IMR-90 (cell line): ENCODE measurements around the gene TMEM141. TPM values are rescaled to one million over a fixed set of nuclear protein-coding genes. Genes with fewer than 3 reads are reported as not detected.

ENCODE experiments used
- ATAC-seq: fragments of 200-7000 bp; cut with Tn5 transposase; 2 replicates; pipeline ENCODE4 v1.9.1; 2020; ENCODE audit warnings: low read depth, mild to moderate bottlenecking, moderate library complexity
- BruUV-seq: library from RNA; stranded (reverse); fragments of 400-500 nt; replicated peaks from 2 replicates; lab custom pipeline; 2021; lab: Mats Ljungman, UMichigan
- CTCF ChIA-PET: fragments of 300-600 bp; formaldehyde crosslinking; extraction: SDS; loops from one replicate; lab custom pipeline; 2021; ENCODE audit warnings: antibody characterized with exemption; lab: Yijun Ruan, JAX
- POLR2A ChIA-PET: fragments of 300-600 bp; sonication (Branson Sonifier 250); formaldehyde crosslinking; loops from one replicate; lab custom pipeline; 2022; ENCODE audit warnings: antibody characterized with exemption; ENCODE audit not compliant: unreplicated experiment; lab: Charles Lee
- DNase-seq: peaks from one replicate; pipeline ENCODE4 v3.0.0; 2013
- H2AFZ ChIP-seq: replicated peaks from 2 replicates; pipeline ENCODE3; 2013; ENCODE audit warnings: low read length, mild to moderate bottlenecking; ENCODE audit not compliant: poor library complexity
- H2AK5ac ChIP-seq: 2 replicates; pipeline ENCODE4 v1.6.1; 2013; ENCODE audit warnings: low read depth, low read length, inconsistent platforms
- H2AK9ac ChIP-seq: replicated peaks from 2 replicates; pipeline ENCODE3; 2013; ENCODE audit warnings: mild to moderate bottlenecking, low read depth, low read length, moderate library complexity; ENCODE audit not compliant: poor library complexity
- H2BK120ac ChIP-seq: 2 replicates; pipeline ENCODE4 v1.6.1; 2013; ENCODE audit warnings: low read depth, low read length, inconsistent platforms
- H2BK15ac ChIP-seq: 3 replicates; pipeline ENCODE4 v1.6.1; 2013; ENCODE audit warnings: low read depth, low read length, inconsistent platforms
- H2BK20ac ChIP-seq: 2 replicates; pipeline ENCODE4 v1.6.1; 2013; ENCODE audit warnings: low read depth, mild to moderate bottlenecking, inconsistent platforms, low read length, moderate library complexity
- H2BK5ac ChIP-seq: 2 replicates; pipeline ENCODE4 v1.6.1; 2013; ENCODE audit warnings: mild to moderate bottlenecking, low read depth, low read length, inconsistent platforms; ENCODE audit not compliant: poor library complexity, severe bottlenecking
- H3K14ac ChIP-seq: replicated peaks from 2 replicates; pipeline ENCODE4 v1.6.1; 2013; ENCODE audit warnings: low read depth, low read length, inconsistent platforms
- H3K18ac ChIP-seq: 2 replicates; pipeline ENCODE4 v1.6.1; 2013; ENCODE audit warnings: low read depth, low read length, control low read depth
- H3K23ac ChIP-seq: 2 replicates; pipeline ENCODE4 v1.6.1; 2013; ENCODE audit warnings: low read depth, low read length, inconsistent platforms
- H3K27ac ChIP-seq: 2 replicates; pipeline ENCODE4 v1.5.1; 2013; ENCODE audit warnings: mild to moderate bottlenecking, control low read depth, low read length; ENCODE audit not compliant: insufficient read depth
- H3K27me3 ChIP-seq: 2 replicates; pipeline ENCODE4 v1.6.1; 2013; ENCODE audit warnings: low read length; ENCODE audit not compliant: control insufficient read depth, insufficient read depth
- H3K36me3 ChIP-seq: 2 replicates; pipeline ENCODE4 v1.6.1; 2013; ENCODE audit warnings: low read length, mixed read lengths; ENCODE audit not compliant: control insufficient read depth, insufficient read depth
- H3K4ac ChIP-seq: 2 replicates; pipeline ENCODE4 v1.6.1; 2013; ENCODE audit warnings: low read depth, low read length, inconsistent platforms
- H3K4me1 ChIP-seq: 2 replicates; pipeline ENCODE4 v1.6.1; 2013; ENCODE audit warnings: low read length, mixed read lengths; ENCODE audit not compliant: control insufficient read depth, insufficient read depth
- H3K4me2 ChIP-seq: 2 replicates; pipeline ENCODE4 v1.6.1; 2013; ENCODE audit warnings: low read depth, mild to moderate bottlenecking, control low read depth, low read length, moderate library complexity
- H3K4me3 ChIP-seq: 2 replicates; pipeline ENCODE4 v1.5.1; 2013; ENCODE audit warnings: low read depth, mild to moderate bottlenecking, control low read depth, low read length, moderate library complexity; ENCODE audit not compliant: insufficient read depth
- H3K56ac ChIP-seq: 2 replicates; pipeline ENCODE4 v1.6.1; 2013; ENCODE audit warnings: low read length, inconsistent platforms; ENCODE audit not compliant: insufficient read depth; ENCODE audit errors: extremely low read depth
- H3K79me1 ChIP-seq, 2 experiments: 2 replicates each; pipeline ENCODE4 v1.6.1; 2013; ENCODE audit warnings: low read length in 2 of 2, inconsistent platforms in 1 of 2, low read depth in 1 of 2
- H3K9ac ChIP-seq: 2 replicates; pipeline ENCODE4 v1.6.1; 2013; ENCODE audit warnings: low read depth, low read length, control low read depth
- H3K9me1 ChIP-seq: 2 replicates; pipeline ENCODE4 v1.6.1; 2013; ENCODE audit warnings: low read length, inconsistent platforms; ENCODE audit not compliant: insufficient read depth
- H3K9me3 ChIP-seq: 2 replicates; pipeline ENCODE4 v1.6.1; 2013; ENCODE audit warnings: low read length; ENCODE audit not compliant: control insufficient read depth, insufficient read depth
- H4K20me1 ChIP-seq: 2 replicates; pipeline ENCODE4 v1.6.1; 2013; ENCODE audit warnings: low read length, inconsistent platforms; ENCODE audit not compliant: insufficient read depth
- H4K5ac ChIP-seq: 2 replicates; pipeline ENCODE4 v1.6.1; 2013; ENCODE audit warnings: mild to moderate bottlenecking, low read depth, low read length, control low read depth
- H4K8ac ChIP-seq, 2 experiments: 2 replicates each; pipeline ENCODE4 v1.6.1; 2013; ENCODE audit warnings: low read depth in 2 of 2, low read length in 2 of 2, control low read depth in 1 of 2, inconsistent platforms in 1 of 2
- H4K91ac ChIP-seq: 2 replicates; pipeline ENCODE4 v1.6.1; 2013; ENCODE audit warnings: low read depth, low read length, inconsistent platforms; ENCODE audit not compliant: insufficient read depth
- BHLHE40 ChIP-seq: fragments of 150-350 bp; IDR thresholded peaks from 2 replicates; pipeline ENCODE4 v1.6.1; 2016; ENCODE audit warnings: mild to moderate bottlenecking, low read depth, low read length
- CEBPB ChIP-seq: IDR thresholded peaks from 2 replicates; pipeline ENCODE4 v1.6.1; 2012; ENCODE audit warnings: low read depth, low read length, improper control_type of control experiment
- CHD1 ChIP-seq: IDR thresholded peaks from 2 replicates; pipeline ENCODE4 v1.6.1; 2012; ENCODE audit warnings: low read depth, low read length, improper control_type of control experiment
- CTCF ChIP-seq: conservative IDR thresholded peaks from 2 replicates; pipeline ENCODE4 v1.5.1; 2012; ENCODE audit warnings: mild to moderate bottlenecking, low read depth, low read length, improper control_type of control experiment
- ELK1 ChIP-seq: fragments of 150-350 bp; IDR thresholded peaks from 2 replicates; pipeline ENCODE4 v1.6.1; 2016; ENCODE audit warnings: low read depth, mild to moderate bottlenecking, low read length, moderate library complexity, borderline replicate concordance
- FOS ChIP-seq: fragments of 150-350 bp; IDR thresholded peaks from 2 replicates; pipeline ENCODE4 v1.6.1; 2016; ENCODE audit warnings: low read depth, low read length
- MAFK ChIP-seq: IDR thresholded peaks from 2 replicates; pipeline ENCODE4 v1.6.1; 2012; ENCODE audit warnings: low read depth, low read length, improper control_type of control experiment
- MAZ ChIP-seq: IDR thresholded peaks from 2 replicates; pipeline ENCODE4 v1.6.1; 2012; ENCODE audit warnings: low read depth, mild to moderate bottlenecking, low read length, improper control_type of control experiment, moderate library complexity, borderline replicate concordance
- MXI1 ChIP-seq: IDR thresholded peaks from 2 replicates; pipeline ENCODE4 v1.6.1; 2012; ENCODE audit warnings: low read depth, mild to moderate bottlenecking, low read length, moderate library complexity, borderline replicate concordance
- NFE2L2 ChIP-seq: fragments of 150-350 bp; IDR thresholded peaks from 2 replicates; pipeline ENCODE4 v1.6.1; 2016; ENCODE audit warnings: low read depth, mild to moderate bottlenecking, low read length
- POLR2A ChIP-seq: IDR thresholded peaks from 2 replicates; pipeline ENCODE4 v1.6.1; 2012; ENCODE audit warnings: mild to moderate bottlenecking, low read depth, low read length
- RAD21 ChIP-seq: IDR thresholded peaks from 2 replicates; pipeline ENCODE4 v1.6.1; 2012; ENCODE audit warnings: low read length, improper control_type of control experiment
- RCOR1 ChIP-seq: IDR thresholded peaks from 2 replicates; pipeline ENCODE4 v1.6.1; 2012; ENCODE audit warnings: mild to moderate bottlenecking, low read length, improper control_type of control experiment; ENCODE audit not compliant: insufficient replicate concordance
- RFX5 ChIP-seq: IDR thresholded peaks from 2 replicates; pipeline ENCODE4 v1.8.0; 2012; ENCODE audit warnings: low read depth, mild to moderate bottlenecking, low read length, moderate library complexity
- SMC3 ChIP-seq: fragments of 150-350 bp; IDR thresholded peaks from 2 replicates; pipeline ENCODE4 v1.6.1; 2016; ENCODE audit warnings: low read depth, mild to moderate bottlenecking, antibody characterized with exemption, low read length, moderate library complexity
- USF2 ChIP-seq: fragments of 150-350 bp; IDR thresholded peaks from 2 replicates; pipeline ENCODE4 v1.6.1; 2017; ENCODE audit warnings: mild to moderate bottlenecking, antibody characterized with exemption, low read length, low read depth
- WGBS, 2 experiments: methylation state at CpG; one replicate each; pipeline versions ENCODE4 v1.1.5 to v1.1.7; 2013; ENCODE audit warnings: missing lambda C conversion rate in 2 of 2; ENCODE audit not compliant: insufficient read length in 1 of 2; ENCODE audit errors: extremely low coverage in 2 of 2; 5-methylcytosine and 5-hydroxymethylcytosine counted together
- dilution Hi-C: fragments of 300-500 bp; cut with HindIII; formaldehyde crosslinking; loops from one replicate; pipeline ENCODE4 v1.14.3; 2018; ENCODE audit warnings: low sequenced_read_pairs; ENCODE audit not compliant: unreplicated experiment
- in situ Hi-C: fragments of 300-500 bp; cut with MboI; formaldehyde crosslinking; loops from 3 replicates; pipeline ENCODE4 v1.14.3; 2019; ENCODE audit warnings: low sequenced_read_pairs, inconsistent platforms, mixed read lengths
- intact Hi-C: fragments of 100-400 bp; cut with micrococcal nuclease; formaldehyde crosslinking; loops from 2 replicates; pipeline ENCODE4 v1.10.0; 2022
- polyA plus RNA-seq, 3 experiments: library from polyadenylated mRNA; depleted of rRNA; stranded (reverse); fragments of >200 nt; gene quantifications; 2 replicates each; pipeline ENCODE4 v1.2.3, GENCODE V29; 2012; ENCODE audit warnings: low replicate concordance in 1 of 3
- total RNA-seq: library from RNA; depleted of rRNA; stranded (reverse); fragments of >200 nt; gene quantifications from 2 replicates; pipeline ENCODE4 v1.2.3, GENCODE V29; 2012

TMEM141 gene
- total and polyA plus RNA-seq, 2 of the 4 experiments (the other 2 are of a cell fraction) = 39.1 to 77.8 TPM

- ChIA-PET POLR2A (no interaction called here), CTCF (no interaction called here)
- H2BK5ac ChIP-seq = no peak overlapping the region
- no peak overlapping the region for H3K4me3 ChIP-seq
- H3K23ac ChIP-seq = no peak overlapping the region
- H3K9me3 ChIP-seq = no peaks in the 10 kb centered on the region
- DNase-seq = no peak
- no peaks in the 10 kb centered on the region for H3K79me1 ChIP-seq
- H4K5ac ChIP-seq = no peak overlapping the region
- no peak overlapping the region for H2BK20ac ChIP-seq
- TF ChIP-seq CTCF (no peak), RAD21 (no peak), SMC3 (no peak), MXI1 (no peak), CHD1 (no peak), POLR2A (no peak), RCOR1 (no peak), FOS (no peak), CEBPB (no peak), RFX5 (no peak), USF2 (no peak), MAZ (no peak), NFE2L2 (no peak), ELK1 (no peak), BHLHE40 (no peak), MAFK (no peak)
- H3K4ac ChIP-seq = no peak overlapping the region
- intact Hi-C loops = no loop called here
- no peak overlapping the region for H3K4me2 ChIP-seq
- H3K4me1 ChIP-seq = no peaks in the 10 kb centered on the region
- H3K36me3 ChIP-seq = no peaks in the 10 kb centered on the region
- H2AK5ac ChIP-seq = no peak overlapping the region
- H4K91ac ChIP-seq = no peak overlapping the region
- in situ Hi-C loops = loop anchor here (10.0 kb wide), 1 partner anchor 250 kb away; the partner anchor contains the start of gene FUT7
- H3K14ac ChIP-seq = no peak overlapping the region
- H3K9ac ChIP-seq = no peak overlapping the region
- H4K20me1 ChIP-seq = no peaks in the 10 kb centered on the region
- dilution Hi-C loops = no loop called here
- H2BK120ac ChIP-seq = no peak overlapping the region
- H3K18ac ChIP-seq = no peak overlapping the region
- no peak overlapping the region for H3K27ac ChIP-seq
- no peak overlapping the region for H3K56ac ChIP-seq
- H2AK9ac ChIP-seq = no peak overlapping the region
- no TSS peak for BruUV-seq
- H2BK15ac ChIP-seq = no peak overlapping the region
- no peak overlapping the region for H2AFZ ChIP-seq
- WGBS, 2 experiments = 90% methylated on average over 2 of the region's 6 CpGs; no CpG with 5 or more reads in 1 of the 2 experiments
- H3K27me3 ChIP-seq = peaks cover 23% of the 10 kb centered on the region
- H4K8ac ChIP-seq = no peak overlapping the region
- H3K9me1 ChIP-seq = no peaks in the 10 kb centered on the region
- ATAC-seq = no peak
Observed at GRCh38 chr9:136784997-136785361, 6.2 kb upstream of the TMEM141 start.
